ENCODE data around the gene SRC.

SRC gene

GRCh38 chr20:37407019-37407566, 61.2 kb downstream of the SRC start:
- no peaks in the 10 kb centered on the region for H4K20me1 ChIP-seq (ENCODE audit: insufficient read depth)
- no peak overlapping the region for H3K4me3 ChIP-seq (IDR thresholded peaks at IDR 0.05; ENCODE audit: insufficient read depth, low read depth, low read length)
- peak overlapping the region; percentile 96 for H2AFZ ChIP-seq (ENCODE audit: low read depth)
- H3K4me1 ChIP-seq (ENCODE audit: low read depth, poor library complexity, severe bottlenecking): peaks cover 11% of the 10 kb centered on the region
- H3K4me2 ChIP-seq: peak overlapping the region; percentile 82
- H3K79me2 ChIP-seq (ENCODE audit: insufficient read depth, low read depth): no peaks in the 10 kb centered on the region
- H3K36me3 ChIP-seq (ENCODE audit: insufficient read depth): no peaks in the 10 kb centered on the region
- peaks cover 46% of the 10 kb centered on the region for H3K27me3 ChIP-seq (ENCODE audit: insufficient read depth, low read depth)
- H3K27ac ChIP-seq: no peak overlapping the region
- H3K9ac ChIP-seq: peak overlapping the region; percentile 56; the same call in 1 of the 2 replicates
- no peak for TF ChIP-seq CTCF (conservative IDR thresholded peaks at IDR 0.05; ENCODE audit: low read depth, low read length)

DNA sequence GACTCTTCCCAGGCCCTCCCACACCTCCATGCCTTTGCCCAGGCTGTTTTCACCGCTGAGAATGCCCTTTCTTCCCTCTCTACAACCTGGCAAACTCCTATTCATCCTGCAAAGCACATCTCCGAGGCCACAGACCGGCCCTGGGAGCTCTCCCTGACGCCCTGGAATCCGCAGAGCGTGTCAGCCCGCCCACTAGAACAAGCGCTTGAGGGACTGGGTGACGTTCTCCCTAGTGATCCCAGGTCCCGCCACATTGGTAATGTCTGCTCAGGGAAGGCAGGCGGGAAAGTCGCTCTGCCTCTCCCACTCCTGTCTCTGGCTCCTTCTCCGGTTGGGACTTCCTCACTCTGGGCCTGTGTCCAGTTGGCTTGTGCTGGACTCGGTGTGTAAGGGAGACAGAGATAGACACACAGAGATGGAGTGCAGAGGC, 61.6 kb downstream of the SRC start:
- peaks cover 11% of the 10 kb centered on the region for H3K4me1 ChIP-seq (ENCODE audit: low read depth, poor library complexity, severe bottlenecking)

GRCh38 chr20:37408302-37409193, 62.6 kb downstream of the SRC start:
- Histone ChIP-seq H3K27me3 (ENCODE audit: insufficient read depth, low read depth) (peaks cover 50% of the 10 kb centered on the region), H3K27ac (no peak overlapping the region), H3K79me2 (ENCODE audit: insufficient read depth, low read depth) (no peaks in the 10 kb centered on the region), H3K4me3 (IDR thresholded peaks at IDR 0.05; ENCODE audit: insufficient read depth, low read depth, low read length) (no peak overlapping the region), H3K36me3 (ENCODE audit: insufficient read depth) (no peaks in the 10 kb centered on the region), H2AFZ (ENCODE audit: low read depth) (no peak overlapping the region), H3K9ac (no peak overlapping the region), H4K20me1 (ENCODE audit: insufficient read depth) (no peaks in the 10 kb centered on the region), H3K4me2 (no peak overlapping the region), H3K4me1 (ENCODE audit: low read depth, poor library complexity, severe bottlenecking) (peaks cover 11% of the 10 kb centered on the region)
- TF ChIP-seq CTCF (conservative IDR thresholded peaks at IDR 0.05; ENCODE audit: low read depth, low read length): no peak

More for the DNA sequence above, 61.6 kb downstream of the SRC start:
- H3K27ac ChIP-seq: no peak overlapping the region
- H2AFZ ChIP-seq (ENCODE audit: low read depth): peak overlapping the region; percentile 96; the same call in 1 of the 2 replicates
- no peak overlapping the region for H3K9ac ChIP-seq
- no peak overlapping the region for H3K4me3 ChIP-seq (IDR thresholded peaks at IDR 0.05; ENCODE audit: insufficient read depth, low read depth, low read length)
- peaks cover 46% of the 10 kb centered on the region for H3K27me3 ChIP-seq (ENCODE audit: insufficient read depth, low read depth)
- TF ChIP-seq CTCF (conservative IDR thresholded peaks at IDR 0.05; ENCODE audit: low read depth, low read length): no peak
- no peaks in the 10 kb centered on the region for H3K36me3 ChIP-seq (ENCODE audit: insufficient read depth)
- no peaks in the 10 kb centered on the region for H3K79me2 ChIP-seq (ENCODE audit: insufficient read depth, low read depth)
- no peak overlapping the region for H3K4me2 ChIP-seq
- H4K20me1 ChIP-seq (ENCODE audit: insufficient read depth): no peaks in the 10 kb centered on the region

DNA sequence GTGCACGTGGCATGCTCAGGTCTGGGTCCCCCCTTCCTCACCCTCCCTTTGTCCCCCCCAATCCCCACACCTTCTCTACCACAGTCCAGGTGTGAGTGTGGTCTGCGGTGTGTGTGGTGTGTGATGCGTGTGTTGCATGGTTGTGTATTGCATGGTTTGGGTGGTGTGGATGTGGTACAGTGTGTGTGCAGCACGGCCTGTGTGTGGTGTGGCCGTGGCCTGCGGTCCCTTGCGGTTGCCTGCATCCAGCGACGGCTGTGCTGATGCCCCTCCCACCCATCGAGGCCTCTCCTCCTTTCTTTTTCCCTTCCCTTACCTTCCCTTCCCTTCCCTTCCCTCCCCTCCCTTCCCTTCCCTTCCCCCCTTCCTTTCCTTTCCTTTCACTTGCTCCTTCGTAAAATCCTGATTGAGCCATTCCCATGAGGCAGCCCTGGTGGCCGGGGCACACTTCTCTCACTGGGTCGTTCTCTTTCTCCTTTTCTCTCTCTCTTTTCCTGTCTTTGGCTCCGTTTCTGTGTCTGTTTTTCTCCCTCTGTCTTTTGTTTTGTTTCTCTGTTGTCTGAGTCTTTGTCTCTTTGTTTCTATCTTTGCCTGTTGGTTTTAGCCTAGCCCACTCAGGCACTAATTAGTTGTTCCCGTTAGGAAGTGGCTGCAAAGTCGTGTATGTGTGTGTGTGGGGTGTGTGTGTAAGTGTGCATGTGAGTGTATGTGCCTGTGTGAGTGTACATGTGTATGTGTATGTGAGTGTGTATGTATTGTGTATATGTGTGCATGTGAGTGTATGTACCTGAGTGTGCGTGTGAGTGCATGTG, 65.7 kb downstream of the SRC start:
- Histone ChIP-seq H3K4me3 (IDR thresholded peaks at IDR 0.05; ENCODE audit: insufficient read depth, low read depth, low read length) (no peak overlapping the region), H3K27ac (no peak overlapping the region), H2AFZ (ENCODE audit: low read depth) (no peak overlapping the region)

More for the DNA sequence above, 65.7 kb downstream of the SRC start:
- Histone ChIP-seq H4K20me1 (ENCODE audit: insufficient read depth) (no peaks in the 10 kb centered on the region), H3K36me3 (ENCODE audit: insufficient read depth) (no peaks in the 10 kb centered on the region), H3K27me3 (ENCODE audit: insufficient read depth, low read depth) (peaks cover 60% of the 10 kb centered on the region), H3K4me2 (no peak overlapping the region), H3K9ac (no peak overlapping the region), H3K4me1 (ENCODE audit: low read depth, poor library complexity, severe bottlenecking) (peaks cover 5% of the 10 kb centered on the region), H3K79me2 (ENCODE audit: insufficient read depth, low read depth) (no peaks in the 10 kb centered on the region)
- TF ChIP-seq CTCF (conservative IDR thresholded peaks at IDR 0.05; ENCODE audit: low read depth, low read length): no peak

Data from KMS-11 (cell line).